Fibroblast of mammary gland (primary cell): Measurements from ENCODE around the gene MDM2.

ENCODE experiments used
- DNase-seq: peaks from one replicate; pipeline ENCODE4 v3.0.0-alpha.2; 2010; ENCODE audit warnings: low read depth
- H3K4me3 ChIP-seq: 2 replicates; pipeline ENCODE4 v1.5.1; 2011; ENCODE audit warnings: low read depth, mild to moderate bottlenecking, low read length, moderate library complexity; ENCODE audit not compliant: control insufficient read depth
- TF ChIP-seq, protein P1 (sequence below): conservative IDR thresholded peaks from 2 replicates; pipeline ENCODE4 v1.5.1; 2011; ENCODE audit warnings: low read depth, low read length, inconsistent platforms; ENCODE audit not compliant: control insufficient read depth, insufficient read depth

The MDM2 gene

DNA sequence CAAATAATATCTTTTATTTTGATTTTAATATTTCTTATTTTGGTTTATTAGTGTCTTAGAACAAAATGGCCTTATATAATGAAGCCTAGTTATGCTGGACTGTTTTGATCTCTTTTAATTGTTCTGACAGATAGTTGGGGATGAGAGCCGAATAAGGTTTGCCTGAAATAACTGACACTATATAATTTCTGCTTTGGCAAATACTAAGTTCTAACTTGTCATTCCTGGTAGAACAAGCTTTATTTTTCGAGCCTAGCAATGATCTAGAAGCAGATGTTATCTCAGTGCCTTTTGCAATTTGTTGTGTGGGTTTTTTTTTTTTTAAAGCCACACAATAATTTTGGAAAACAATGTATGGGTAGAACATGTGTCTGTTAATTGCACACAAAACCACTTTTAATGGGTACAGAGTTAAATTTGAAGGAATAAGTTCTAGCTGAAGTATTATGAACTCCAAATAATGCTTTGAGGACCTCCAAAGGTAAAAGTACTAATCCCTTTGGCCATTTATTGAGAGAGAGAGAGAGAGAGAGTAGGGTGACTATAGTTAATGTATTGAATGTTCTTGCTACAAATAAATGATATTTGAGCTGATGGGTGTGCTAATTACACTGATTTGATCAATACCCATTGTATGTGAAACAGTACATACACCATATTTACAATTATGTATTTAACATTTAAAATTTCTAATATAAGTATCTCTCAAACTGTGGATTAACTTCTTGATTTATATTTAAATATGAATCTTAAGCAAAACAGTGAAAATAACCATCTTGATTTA is 35.0 kb downstream of the MDM2 start:
- DNase-seq, result no peak
- TF ChIP-seq, protein P1, sequence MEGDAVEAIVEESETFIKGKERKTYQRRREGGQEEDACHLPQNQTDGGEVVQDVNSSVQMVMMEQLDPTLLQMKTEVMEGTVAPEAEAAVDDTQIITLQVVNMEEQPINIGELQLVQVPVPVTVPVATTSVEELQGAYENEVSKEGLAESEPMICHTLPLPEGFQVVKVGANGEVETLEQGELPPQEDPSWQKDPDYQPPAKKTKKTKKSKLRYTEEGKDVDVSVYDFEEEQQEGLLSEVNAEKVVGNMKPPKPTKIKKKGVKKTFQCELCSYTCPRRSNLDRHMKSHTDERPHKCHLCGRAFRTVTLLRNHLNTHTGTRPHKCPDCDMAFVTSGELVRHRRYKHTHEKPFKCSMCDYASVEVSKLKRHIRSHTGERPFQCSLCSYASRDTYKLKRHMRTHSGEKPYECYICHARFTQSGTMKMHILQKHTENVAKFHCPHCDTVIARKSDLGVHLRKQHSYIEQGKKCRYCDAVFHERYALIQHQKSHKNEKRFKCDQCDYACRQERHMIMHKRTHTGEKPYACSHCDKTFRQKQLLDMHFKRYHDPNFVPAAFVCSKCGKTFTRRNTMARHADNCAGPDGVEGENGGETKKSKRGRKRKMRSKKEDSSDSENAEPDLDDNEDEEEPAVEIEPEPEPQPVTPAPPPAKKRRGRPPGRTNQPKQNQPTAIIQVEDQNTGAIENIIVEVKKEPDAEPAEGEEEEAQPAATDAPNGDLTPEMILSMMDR, result no peak
- H3K4me3 ChIP-seq, result no peak overlapping the region

DNA sequence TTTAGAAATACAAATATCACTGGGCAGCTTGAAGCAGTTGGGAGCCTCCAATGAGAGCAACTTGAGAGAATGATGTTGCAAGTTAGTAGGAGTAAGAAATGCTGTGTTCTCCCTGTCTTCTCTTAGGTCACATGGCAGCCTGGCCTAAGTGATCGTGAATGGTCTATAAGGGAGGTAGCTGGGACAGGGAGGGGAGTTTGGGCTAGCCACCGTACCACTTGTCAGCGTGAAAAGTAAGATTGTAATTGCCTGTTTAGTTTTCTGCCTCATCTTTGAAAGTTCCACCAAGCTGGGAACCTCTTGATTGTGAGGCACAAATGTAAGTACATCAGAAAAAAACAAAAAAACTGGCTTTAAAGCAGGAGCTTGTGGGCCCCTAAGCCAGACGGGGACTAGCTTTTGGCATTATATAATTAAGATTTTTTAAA is 36.4 kb downstream of the MDM2 start:
- no peak overlapping the region for H3K4me3 ChIP-seq
- DNase-seq, result no peak
- TF ChIP-seq, protein P1, result no peak

DNA sequence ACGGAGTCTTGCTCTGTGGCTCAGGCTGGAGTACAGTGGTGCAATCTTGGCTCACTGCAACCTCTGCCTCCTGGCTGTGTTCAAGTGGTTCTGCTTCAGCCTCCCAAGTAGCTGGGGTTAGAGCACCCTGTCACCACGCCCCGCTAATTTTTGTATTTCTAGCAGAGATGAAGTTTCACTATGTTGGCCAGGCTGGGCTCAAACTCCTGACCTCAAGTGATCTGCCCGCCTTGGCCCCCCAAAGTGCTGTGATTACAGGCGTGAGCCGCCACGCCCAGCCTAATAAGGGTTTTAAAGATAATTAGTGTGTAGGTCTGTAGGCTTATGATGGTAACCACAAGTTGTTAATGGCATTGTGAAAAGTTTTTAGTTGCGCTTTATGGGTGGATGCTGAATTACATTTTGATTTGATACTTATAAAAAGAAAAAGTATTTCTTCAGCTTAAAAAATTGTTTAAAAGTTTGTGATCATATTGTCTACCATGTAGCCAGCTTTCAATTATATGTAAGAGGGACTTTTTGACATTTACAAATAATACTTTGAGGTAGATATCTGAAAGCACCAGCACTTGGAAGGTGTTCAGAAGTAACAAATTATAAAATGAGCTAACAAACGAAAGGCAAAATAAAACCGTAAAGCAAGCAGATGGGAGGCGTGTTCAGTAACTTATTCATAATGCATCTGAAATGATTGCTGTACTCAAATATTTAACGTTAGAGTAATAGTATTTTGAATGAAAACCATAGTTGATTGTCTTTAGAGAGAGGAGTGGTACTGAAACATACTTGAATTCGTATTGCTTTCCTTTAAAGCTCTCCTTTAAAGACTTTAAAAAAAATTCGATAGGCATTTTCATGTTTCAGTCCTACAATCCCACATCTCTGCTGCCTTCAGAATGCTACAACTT is 37.1 kb downstream of the MDM2 start:
- H3K4me3 ChIP-seq, result no peak overlapping the region
- no peak for DNase-seq
- TF ChIP-seq, protein P1, result no peak

DNA sequence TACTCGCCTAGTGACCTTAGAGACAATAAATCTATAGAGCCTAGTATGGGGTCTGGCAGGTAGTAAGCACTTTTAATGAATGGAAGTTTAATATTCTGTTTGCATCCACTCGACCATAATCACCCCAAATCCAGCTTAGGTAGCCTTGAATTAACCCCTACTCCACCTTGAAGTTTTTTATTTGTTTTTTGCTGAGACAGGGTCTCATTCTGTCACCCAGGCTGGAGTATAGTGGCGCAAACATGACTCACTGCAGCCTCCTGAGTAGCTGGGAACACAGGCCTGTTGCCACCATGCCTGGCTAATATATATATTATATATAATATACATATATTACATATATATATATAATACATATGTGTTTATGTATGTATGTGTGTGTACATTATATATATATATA is 38.8 kb downstream of the MDM2 start:
- TF ChIP-seq, protein P1, result no peak
- DNase-seq, result no peak
- H3K4me3 ChIP-seq, result no peak overlapping the region

DNA sequence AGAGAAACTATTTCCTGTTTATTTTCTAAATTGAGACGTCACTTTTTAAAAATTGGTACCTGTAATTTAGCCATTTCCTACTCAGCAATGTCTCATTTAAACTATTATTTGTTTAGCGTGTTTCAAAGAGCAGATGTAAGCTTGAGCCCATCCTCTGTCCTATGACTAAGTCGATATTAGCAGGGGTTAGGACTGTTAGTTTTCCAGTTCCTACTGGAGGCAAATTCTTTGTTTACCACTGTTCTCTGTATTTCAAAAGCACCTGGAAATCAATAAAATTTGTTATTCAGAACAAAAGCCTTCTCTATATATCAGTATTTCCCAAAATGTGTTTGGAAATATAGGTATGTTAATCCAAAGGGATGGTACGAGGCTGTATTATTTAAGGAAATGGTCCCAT is 42.4 kb downstream of the MDM2 start:
- no peak overlapping the region for H3K4me3 ChIP-seq
- TF ChIP-seq, protein P1, result no peak
- DNase-seq, result no peak

DNA sequence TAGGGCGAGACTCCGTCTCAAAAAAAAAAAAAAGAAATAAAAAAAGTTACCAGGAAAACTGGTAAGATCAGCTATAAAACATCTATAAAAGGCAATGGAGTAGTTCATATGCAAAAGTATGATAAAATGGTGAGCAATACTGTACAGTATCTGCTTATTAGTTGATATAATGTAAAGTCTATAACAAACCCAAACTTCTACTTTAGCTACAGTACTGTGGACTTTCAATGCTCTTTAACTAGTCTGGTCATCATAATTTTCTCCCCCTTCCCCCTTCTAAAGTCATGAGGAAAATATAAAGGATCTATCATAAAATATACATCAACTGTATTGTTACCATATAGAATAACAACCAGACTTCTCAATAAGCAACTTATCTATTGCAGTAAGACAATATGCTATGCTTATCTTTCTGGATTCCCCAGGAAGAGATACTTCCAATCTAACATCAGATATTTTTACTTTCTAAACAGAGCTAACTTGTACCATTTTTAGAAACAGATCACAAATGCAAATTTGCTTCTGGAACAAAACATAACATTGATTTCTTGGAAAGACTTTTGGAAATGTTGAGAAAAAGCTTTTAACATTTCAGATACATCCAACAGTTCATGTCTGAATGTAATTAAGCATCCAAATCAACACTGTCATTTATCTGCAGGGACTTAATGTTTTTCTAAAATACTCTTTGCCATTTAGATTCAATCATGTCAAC is 43.8 kb downstream of the MDM2 start:
- TF ChIP-seq, protein P1, result no peak
- no peak for DNase-seq
- no peak overlapping the region for H3K4me3 ChIP-seq
